H9 (cell line): ENCODE results near the gene HS3ST2. TPM values are rescaled to one million over a fixed set of nuclear protein-coding genes. Genes with fewer than 3 reads are reported as not detected.
"Not testable (repeated sequence)": the region's sequence is repeated elsewhere in the genome, so short reads cannot be mapped to it uniquely, and the experiment has no call there.

Experiments
- DNase-seq: peaks from one replicate; pipeline ENCODE4 v3.0.0-alpha.2; 2017
- H2AFZ ChIP-seq: one replicate; pipeline ENCODE4 v1.6.1; 2013; ENCODE audit warnings: mild to moderate bottlenecking, low read length, control low read depth, moderate library complexity
- H2AK5ac ChIP-seq: 2 replicates; pipeline ENCODE4 v1.6.1; 2013; ENCODE audit warnings: low read length, control low read depth, mixed read lengths; ENCODE audit not compliant: insufficient read length
- H2BK120ac ChIP-seq: one replicate; pipeline ENCODE4 v1.6.1; 2013; ENCODE audit warnings: low read depth, mild to moderate bottlenecking, low read length, control low read depth, inconsistent platforms; ENCODE audit not compliant: poor library complexity, severe bottlenecking
- H2BK12ac ChIP-seq: 2 replicates; pipeline ENCODE4 v1.6.1; 2013; ENCODE audit warnings: low read length, control low read depth, mixed read lengths, low read depth; ENCODE audit not compliant: insufficient read length
- H2BK15ac ChIP-seq: 2 replicates; pipeline ENCODE4 v1.6.1; 2013; ENCODE audit warnings: low read depth, low read length, control low read depth
- H2BK20ac ChIP-seq: one replicate; pipeline ENCODE4 v1.6.1; 2013; ENCODE audit warnings: low read depth, mild to moderate bottlenecking, low read length, control low read depth, inconsistent platforms; ENCODE audit not compliant: poor library complexity, severe bottlenecking
- H2BK5ac ChIP-seq: 2 replicates; pipeline ENCODE4 v1.6.1; 2013; ENCODE audit warnings: low read length, control low read depth, mixed read lengths; ENCODE audit not compliant: insufficient read length
- H3K14ac ChIP-seq: 2 replicates; pipeline ENCODE4 v1.6.1; 2013; ENCODE audit warnings: low read length, control low read depth; ENCODE audit not compliant: insufficient read depth
- H3K18ac ChIP-seq: 2 replicates; pipeline ENCODE4 v1.6.1; 2013; ENCODE audit warnings: low read depth, mild to moderate bottlenecking, mixed read lengths, low read length, control low read depth; ENCODE audit not compliant: insufficient read length
- H3K23ac ChIP-seq: 2 replicates; pipeline ENCODE4 v1.6.1; 2013; ENCODE audit warnings: low read length, control low read depth, mixed read lengths, low read depth; ENCODE audit not compliant: insufficient read length
- H3K23me2 ChIP-seq: 2 replicates; pipeline ENCODE4 v1.6.1; 2013; ENCODE audit warnings: low read depth, mild to moderate bottlenecking, mixed read lengths, low read length, control low read depth; ENCODE audit not compliant: insufficient read length, poor library complexity, severe bottlenecking
- H3K27ac ChIP-seq: 2 replicates; pipeline ENCODE4 v1.5.1; 2013; ENCODE audit warnings: low read length, control low read depth, mixed read lengths, low read depth; ENCODE audit not compliant: insufficient read length
- H3K27me3 ChIP-seq: 2 replicates; pipeline ENCODE4 v1.6.1; 2013; ENCODE audit warnings: low read length, control low read depth, inconsistent platforms; ENCODE audit not compliant: insufficient read depth
- H3K4ac ChIP-seq: 2 replicates; pipeline ENCODE4 v1.6.1; 2013; ENCODE audit warnings: low read depth, mild to moderate bottlenecking, control low read depth, inconsistent platforms, low read length, moderate library complexity
- H3K4me1 ChIP-seq: 2 replicates; pipeline ENCODE4 v1.6.1; 2013; ENCODE audit warnings: low read length, control low read depth, inconsistent platforms; ENCODE audit not compliant: insufficient read depth
- H3K4me2 ChIP-seq: 2 replicates; pipeline ENCODE4 v1.6.1; 2013; ENCODE audit warnings: low read length, control low read depth, mixed read lengths; ENCODE audit not compliant: insufficient read length, insufficient read depth
- H3K56ac ChIP-seq: 2 replicates; pipeline ENCODE4 v1.6.1; 2013; ENCODE audit warnings: low read depth, mild to moderate bottlenecking, mixed read lengths, low read length, control low read depth; ENCODE audit not compliant: insufficient read length
- H3K79me1 ChIP-seq: 2 replicates; pipeline ENCODE4 v1.6.1; 2013; ENCODE audit warnings: low read depth, mild to moderate bottlenecking, moderate library complexity, low read length, control low read depth, inconsistent platforms; ENCODE audit not compliant: insufficient read depth, poor library complexity, severe bottlenecking
- H3K79me2 ChIP-seq: 2 replicates; pipeline ENCODE4 v1.6.1; 2013; ENCODE audit warnings: low read length, control low read depth, inconsistent platforms; ENCODE audit not compliant: insufficient read depth
- H3K9ac ChIP-seq: 2 replicates; pipeline ENCODE4 v1.6.1; 2013; ENCODE audit warnings: low read length, control low read depth, mixed read lengths; ENCODE audit not compliant: insufficient read length; ENCODE audit errors: extremely low read depth
- H3K9me3 ChIP-seq: one replicate; pipeline ENCODE4 v1.6.1; 2013; ENCODE audit warnings: low read depth, low read length, inconsistent platforms; ENCODE audit not compliant: control insufficient read depth
- H3T11ph ChIP-seq: one replicate; pipeline ENCODE4 v1.6.1; 2013; ENCODE audit warnings: mild to moderate bottlenecking, low read length, control low read depth, inconsistent platforms
- H4K20me1 ChIP-seq: one replicate; pipeline ENCODE4 v1.6.1; 2013; ENCODE audit not compliant: control insufficient read depth, insufficient read length, insufficient read depth
- H4K5ac ChIP-seq: 2 replicates; pipeline ENCODE4 v1.6.1; 2013; ENCODE audit warnings: low read depth, mild to moderate bottlenecking, mixed read lengths, low read length, control low read depth; ENCODE audit not compliant: insufficient read length
- H4K8ac ChIP-seq: replicated peaks from 2 replicates; pipeline ENCODE4 v1.6.1; 2013; ENCODE audit warnings: low read length, control low read depth, mixed read lengths, low read depth; ENCODE audit not compliant: insufficient read length
- H4K91ac ChIP-seq: 2 replicates; pipeline ENCODE4 v1.6.1; 2013; ENCODE audit warnings: low read depth, mild to moderate bottlenecking, moderate library complexity, mixed read lengths, low read length, control low read depth; ENCODE audit not compliant: insufficient read length
- H3K27ac Mint-ChIP-seq, 3 experiments: 2 replicates in 2 of 3; 3 replicates in 1 of 3; pipeline ENCODE4 v1.8.0; 2020 to 2021; ENCODE audit warnings: mixed read lengths in 3 of 3, mild to moderate bottlenecking in 1 of 3, moderate library complexity in 1 of 3
- H3K27me3 Mint-ChIP-seq: 2 replicates; pipeline ENCODE4 v1.8.0; 2021; ENCODE audit warnings: low read depth, mild to moderate bottlenecking, moderate library complexity, mixed read lengths
- H3K36me3 Mint-ChIP-seq, 3 experiments: 2 replicates in 2 of 3; 3 replicates in 1 of 3; pipeline ENCODE4 v1.8.0; 2020 to 2021; ENCODE audit warnings: low read depth in 3 of 3, mixed read lengths in 3 of 3; ENCODE audit not compliant: insufficient read depth in 1 of 3
- H3K4me1 Mint-ChIP-seq, 2 experiments: 2 replicates each; pipeline ENCODE4 v1.8.0; 2020; ENCODE audit warnings: mixed read lengths in 2 of 2
- H3K4me3 Mint-ChIP-seq, 2 experiments: 2 replicates in 1 of 2; 3 replicates in 1 of 2; pipeline ENCODE4 v1.8.0; 2020 to 2021; ENCODE audit warnings: mild to moderate bottlenecking in 2 of 2, mixed read lengths in 2 of 2, moderate library complexity in 1 of 2
- H3K9me3 Mint-ChIP-seq, 2 experiments: 2 replicates in 1 of 2; 3 replicates in 1 of 2; pipeline ENCODE4 v1.8.0; 2020; ENCODE audit warnings: mild to moderate bottlenecking in 2 of 2, mixed read lengths in 2 of 2, moderate library complexity in 1 of 2
- CTCF ChIP-seq: fragments of 200-600 bp; sonication (generic); conservative IDR thresholded peaks from 3 replicates; pipeline ENCODE4 v1.8.0; 2021; ENCODE audit warnings: antibody characterized with exemption, mild to moderate bottlenecking
- WGBS: extraction: QIAGEN DNeasy Blood & Tissue Kit; methylation state at CpG from one replicate; pipeline ENCODE4 v1.1.7; 2013; ENCODE audit warnings: missing lambda C conversion rate, low lambda C conversion rate, mixed read lengths; ENCODE audit not compliant: insufficient read length; ENCODE audit errors: extremely low coverage; 5-methylcytosine and 5-hydroxymethylcytosine counted together
- total RNA-seq: library from RNA; stranded (reverse); gene quantifications from 2 replicates; pipeline ENCODE4 v1.2.1, GENCODE V29; 2021

Gene HS3ST2
- total RNA-seq, 1 experiment from 2014 or later = 3.1 TPM

- Mint-ChIP-seq H3K27ac (no peak overlapping the region), H3K4me3 (no peak overlapping the region), H3K27me3 (peaks cover 6% of the 10 kb centered on the region), H3K4me1 (peaks cover 13 to 21% of the 10 kb centered on the region in 2 experiments), H3K36me3 (no peaks in the 10 kb centered on the region), H3K9me3 (peaks cover 0 to 4% of the 10 kb centered on the region in 2 experiments; a peak in 2 of 5 replicates)
- Histone ChIP-seq H3K4ac (no peak overlapping the region), H4K8ac (no peak overlapping the region), H3T11ph (no peak overlapping the region), H3K9ac (no peak overlapping the region), H3K27ac (no peak overlapping the region), H2AFZ (no peak overlapping the region), H2BK12ac (no peak overlapping the region), H2BK120ac (no peak overlapping the region), H3K18ac (no peak overlapping the region), H4K20me1 (no peaks in the 10 kb centered on the region), H3K4me2 (no peak overlapping the region), H2BK20ac (no peak overlapping the region), H3K56ac (no peak overlapping the region), H2BK5ac (no peak overlapping the region), H3K79me1 (no peaks in the 10 kb centered on the region), H4K91ac (no peak overlapping the region), H3K23ac (no peak overlapping the region), H2AK5ac (no peak overlapping the region), H4K5ac (no peak overlapping the region), H2BK15ac (no peak overlapping the region), H3K4me1 (no peaks in the 10 kb centered on the region; the same call in 1 of the 2 replicates), H3K9me3 (no peaks in the 10 kb centered on the region), H3K79me2 (no peaks in the 10 kb centered on the region), H3K14ac (no peak overlapping the region), H3K23me2 (no peaks in the 10 kb centered on the region), H3K27me3 (no peaks in the 10 kb centered on the region)
- no peak for DNase-seq
- no peak for TF ChIP-seq CTCF
- WGBS = no CpG with 5 or more reads among the region's 1 CpG
These were observed 124.7 kb downstream of the HS3ST2 start for GRCh38 chr16:22938647-22939046.

GRCh38 chr16:22939744-22940363 lies 125.9 kb downstream of the HS3ST2 start:
- H3K4me2 ChIP-seq, H3K27ac Mint-ChIP-seq, H3K27ac ChIP-seq, H3K4me3 Mint-ChIP-seq, H3K18ac ChIP-seq, H3K56ac ChIP-seq, H3K4me1 ChIP-seq, H4K20me1 ChIP-seq, H3K79me1 ChIP-seq, H4K91ac ChIP-seq, H4K8ac ChIP-seq, H3K4ac ChIP-seq, H3T11ph ChIP-seq, H3K36me3 Mint-ChIP-seq, H3K14ac ChIP-seq, H2AFZ ChIP-seq, H3K23ac ChIP-seq, H3K79me2 ChIP-seq, H2BK15ac ChIP-seq, H3K9me3 Mint-ChIP-seq, H3K27me3 Mint-ChIP-seq, H3K9ac ChIP-seq, H3K27me3 ChIP-seq, H2BK120ac ChIP-seq, H2BK12ac ChIP-seq, H3K9me3 ChIP-seq, H3K23me2 ChIP-seq, H4K5ac ChIP-seq, H2AK5ac ChIP-seq, H2BK20ac ChIP-seq, H2BK5ac ChIP-seq: not testable (repeated sequence)
- peaks cover 11 to 17% of the 10 kb centered on the region in 2 experiments for H3K4me1 Mint-ChIP-seq
- peak; percentile 81 for DNase-seq
- no CpG with 5 or more reads among the region's 4 CpGs for WGBS
